Left colon (tissue), 2 donors: Measurements from ENCODE around the gene AHSP. TPM values are rescaled to one million over a fixed set of nuclear protein-coding genes. Genes with fewer than 3 reads are reported as not detected.
A peak's percentile ranks its signal among the peaks of the same experiment; 100 is the strongest.
"Not testable (repeated sequence)": the region's sequence is repeated elsewhere in the genome, so short reads cannot be mapped to it uniquely, and the experiment has no call there.

Experiments
- ATAC-seq: fragments of 200-7000 bp; cut with Tn5 transposase; one replicate; pipeline ENCODE4 v1.9.1; 2020; ENCODE audit warnings: mild to moderate bottlenecking, moderate library complexity
- DNase-seq, 2 donors: peaks; one replicate each; pipeline ENCODE4 v3.0.0-alpha.2; 2020
- intact Hi-C, 2 donors: fragments of 100-400 bp; cut with DNase I in 1 of 2; cut with micrococcal nuclease in 1 of 2; formaldehyde crosslinking; loops; one replicate each; pipeline versions ENCODE4 v1.11.2 to v1.14.0; 2022; cut with DNase I, micrococcal nuclease
- long read RNA-seq: library from polyadenylated mRNA; unstranded; transcript quantifications from one replicate; pipeline ENCODE4 v2.0.0, GENCODE V29; 2021
- total RNA-seq, 2 donors: library from RNA; stranded (reverse); fragmentation: NEBNext Ultra II Directional; extraction: Animal tissue kit (Norgen Biotek cat#: 25700); gene quantifications; one replicate each; pipeline ENCODE4 v1.2.1, GENCODE V29; 2021
- donor health status: DM: no; HTN: no; CAD: no.
- donor health status: DM: yes; HTN: yes; CAD: no.

Gene AHSP, protein sequence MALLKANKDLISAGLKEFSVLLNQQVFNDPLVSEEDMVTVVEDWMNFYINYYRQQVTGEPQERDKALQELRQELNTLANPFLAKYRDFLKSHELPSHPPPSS
- not detected for total RNA-seq
- long read RNA-seq = 0 reads

DNA sequence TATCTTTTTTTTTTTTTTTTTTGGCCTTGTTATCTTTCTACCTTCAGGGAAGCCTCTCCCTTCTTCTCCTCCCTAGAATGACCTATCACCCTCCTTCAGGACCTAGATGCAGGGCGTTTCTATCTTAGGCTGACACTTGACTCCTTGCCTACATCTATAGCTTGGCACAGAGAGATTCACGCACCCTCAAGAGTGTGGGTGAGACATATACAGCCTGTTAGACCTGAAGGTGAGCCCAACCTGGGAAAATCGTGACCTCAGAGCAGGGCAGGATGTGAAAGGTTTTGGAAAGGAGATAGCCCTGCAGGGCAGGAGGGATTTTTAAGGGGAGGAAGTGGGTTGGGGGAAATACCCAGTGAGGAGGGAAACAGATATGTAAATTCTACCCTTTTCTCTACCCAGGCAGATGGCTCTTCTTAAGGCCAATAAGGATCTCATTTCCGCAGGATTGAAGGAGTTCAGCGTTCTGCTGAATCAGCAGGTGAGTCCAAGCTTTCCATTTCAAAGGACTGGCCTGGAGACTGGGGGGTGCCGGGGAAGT, at the start of gene AHSP:
TSS of gene AHSP (plus strand) at position 167 of the 541 bp plus-strand sequence. CDS start at position 407, 240 bp downstream.
- intact Hi-C loops = no loop called here
- ATAC-seq (no peak), DNase-seq (no peak)

DNA sequence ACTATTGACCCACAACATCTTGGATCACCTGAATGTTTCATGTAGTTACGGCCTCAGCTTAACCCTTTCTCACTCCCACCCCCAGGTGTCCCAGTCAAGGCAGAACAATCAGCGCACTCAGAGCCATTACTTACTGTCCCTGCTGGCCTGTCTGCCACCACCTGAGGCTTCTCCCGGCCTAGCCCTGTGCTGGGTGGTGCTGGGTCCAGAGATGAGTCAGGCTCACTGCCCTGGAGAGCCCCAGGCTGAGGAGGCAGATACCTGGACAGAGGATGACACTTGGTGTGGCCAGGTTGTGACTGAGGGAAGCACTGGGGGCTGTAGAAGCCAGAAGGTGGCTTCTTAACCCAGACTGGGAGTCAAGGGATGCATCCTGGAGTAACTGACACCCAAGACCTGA, 48.7 kb upstream of the AHSP start:
- DNase-seq (no peak), ATAC-seq (no peak)
- intact Hi-C loops = no loop called here

DNA sequence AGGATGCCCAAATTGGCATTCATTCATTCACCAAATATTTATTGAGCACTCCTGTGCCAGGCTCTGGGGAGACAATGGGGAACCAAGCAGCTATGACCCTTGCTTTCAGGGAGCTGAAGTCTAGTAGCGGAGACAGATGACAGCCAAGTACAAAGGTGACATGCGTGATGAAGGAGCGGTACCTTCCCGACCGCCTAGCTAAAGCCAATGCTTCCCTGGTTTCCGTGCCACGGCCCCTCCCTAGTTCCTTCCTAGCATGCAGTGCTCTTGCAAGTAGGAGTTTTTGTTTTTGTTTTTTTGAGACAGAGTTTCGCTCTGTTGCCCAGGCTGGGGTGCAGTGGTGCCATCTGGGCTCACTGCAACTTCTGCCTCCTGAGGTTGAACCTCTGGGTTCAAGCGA, 47.9 kb upstream of the AHSP start:
- no peak for ATAC-seq
- no peak for DNase-seq
- intact Hi-C loops = no loop called here

DNA sequence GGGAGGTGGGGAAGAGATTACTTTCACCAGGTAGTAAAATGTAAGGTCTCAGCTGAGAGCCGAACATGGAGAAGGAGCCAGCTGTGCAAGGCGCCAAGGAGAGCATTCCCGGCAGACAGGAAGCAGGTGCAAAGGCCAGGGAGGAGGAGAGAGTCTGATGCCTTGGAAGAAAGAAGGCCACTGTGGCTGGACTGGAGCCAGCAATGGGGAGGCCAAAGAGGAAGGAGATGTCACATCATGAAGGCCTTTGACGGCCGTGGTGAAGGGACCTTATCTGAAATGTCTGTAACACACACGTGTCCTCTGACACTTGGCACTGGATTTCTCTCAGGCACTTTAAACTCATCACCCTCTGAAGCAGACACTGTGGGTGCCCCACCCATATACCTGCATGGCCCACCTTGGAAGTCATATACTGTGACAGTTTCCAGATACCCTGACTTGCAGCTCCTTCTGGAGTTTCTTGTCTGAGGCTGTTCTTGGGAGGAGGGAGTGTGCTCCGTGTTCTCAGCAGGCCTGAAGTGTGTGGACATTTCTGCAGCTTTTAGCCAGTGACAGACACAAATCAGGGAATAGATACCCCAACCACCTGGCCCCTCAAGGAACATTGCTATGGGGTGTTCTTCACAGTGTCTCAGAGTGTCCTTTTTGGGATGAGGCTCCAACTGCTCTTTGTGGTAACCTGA, 46.7 kb upstream of the AHSP start:
- peak; percentile 60 to 74 for DNase-seq
- intact Hi-C loops = no loop called here
- no peak for ATAC-seq

DNA sequence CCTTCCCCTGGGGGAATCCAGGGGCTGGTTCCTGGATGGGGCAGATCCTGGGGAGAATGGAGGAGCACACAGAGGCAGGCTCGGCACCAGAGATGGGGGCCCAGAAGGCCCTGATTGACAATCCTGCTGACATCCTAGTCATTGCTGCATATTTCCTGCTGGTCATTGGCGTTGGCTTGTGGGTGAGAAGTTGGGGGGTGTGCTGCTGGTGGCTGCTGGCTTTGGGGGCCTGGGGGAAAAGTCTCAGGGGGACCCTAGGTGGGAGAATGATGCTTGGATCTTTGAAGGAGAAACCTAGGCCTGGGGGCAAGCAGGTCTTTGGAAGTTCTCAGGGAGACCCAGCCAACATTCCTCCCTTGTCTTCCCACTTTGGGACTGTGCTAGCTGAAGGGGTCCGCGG, 44.6 kb upstream of the AHSP start, which contains the start of gene SLC5A2:
TSS of gene SLC5A2 (plus strand) at position 43 of the 400 bp plus-strand sequence. CDS start at position 57, 14 bp downstream.
- DNase-seq = no peak
- no peak for ATAC-seq
- intact Hi-C loops = no loop called here

DNA sequence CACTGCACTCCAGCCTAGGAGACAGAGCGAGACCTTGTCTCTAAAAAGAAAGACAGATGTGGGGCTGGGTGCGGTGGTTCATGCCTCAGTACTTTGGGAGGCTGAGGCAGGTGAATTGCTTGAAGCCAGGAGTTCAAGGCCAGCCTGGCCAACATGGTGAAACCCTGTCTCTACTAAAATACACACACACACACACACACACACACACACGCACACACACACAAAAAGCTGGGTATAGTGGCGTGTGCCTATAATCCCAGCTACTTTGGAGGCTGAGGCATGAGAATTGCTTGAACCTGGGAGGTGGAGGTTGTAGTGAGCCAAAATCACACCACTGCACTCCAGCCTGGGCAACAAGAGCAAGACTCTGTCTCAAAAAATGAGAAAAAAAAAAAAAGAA, 43.7 kb upstream of the AHSP start:
- DNase-seq, intact Hi-C loops, ATAC-seq: not testable (repeated sequence)

DNA sequence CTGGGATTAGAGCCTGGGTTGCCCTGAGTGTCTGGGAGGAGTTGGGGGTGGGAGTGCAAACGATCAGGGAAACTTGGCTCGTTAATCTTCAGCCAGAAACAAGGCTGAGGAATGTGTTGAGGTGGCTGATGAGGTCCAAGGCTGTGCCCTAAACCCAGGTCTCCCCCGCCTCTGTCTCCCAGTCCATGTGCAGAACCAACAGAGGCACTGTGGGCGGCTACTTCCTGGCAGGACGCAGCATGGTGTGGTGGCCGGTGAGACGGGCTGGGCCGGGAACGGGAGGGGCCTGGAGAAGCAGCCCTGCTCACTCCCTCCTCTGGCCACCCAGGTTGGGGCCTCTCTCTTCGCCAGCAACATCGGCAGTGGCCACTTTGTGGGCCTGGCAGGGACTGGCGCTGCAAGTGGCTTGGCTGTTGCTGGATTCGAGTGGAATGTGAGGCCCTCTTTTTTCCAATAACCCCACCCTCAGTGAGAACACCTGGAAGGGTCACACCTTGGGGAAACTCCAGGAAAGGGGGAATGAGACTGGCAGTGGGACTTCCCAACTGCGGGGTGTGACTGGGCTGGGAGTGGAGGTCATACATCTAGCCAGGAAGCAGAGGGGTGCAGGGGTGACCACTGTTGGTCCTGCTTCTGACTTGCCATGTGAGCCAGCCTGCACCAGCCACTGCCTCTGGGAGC, 43.1 kb upstream of the AHSP start:
- ATAC-seq (peak; percentile 62), DNase-seq (peak; percentile 65 to 90)
- intact Hi-C loops = no loop called here

DNA sequence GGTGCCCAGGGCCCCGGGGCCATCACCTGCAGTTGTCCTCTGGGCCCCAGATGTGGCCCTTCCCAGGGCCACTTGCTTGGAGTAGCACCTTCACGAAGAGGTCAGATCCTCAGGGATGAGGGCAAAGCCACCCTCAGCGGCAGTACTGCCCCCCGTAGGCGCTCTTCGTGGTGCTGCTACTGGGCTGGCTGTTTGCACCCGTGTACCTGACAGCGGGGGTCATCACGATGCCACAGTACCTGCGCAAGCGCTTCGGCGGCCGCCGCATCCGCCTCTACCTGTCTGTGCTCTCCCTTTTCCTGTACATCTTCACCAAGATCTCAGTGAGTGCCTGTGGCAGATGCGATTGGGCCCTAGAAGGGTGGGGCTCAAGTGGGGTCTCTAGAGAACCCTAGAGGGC, 42.1 kb upstream of the AHSP start:
- intact Hi-C loops = no loop called here
- no peak for DNase-seq
- no peak for ATAC-seq

DNA sequence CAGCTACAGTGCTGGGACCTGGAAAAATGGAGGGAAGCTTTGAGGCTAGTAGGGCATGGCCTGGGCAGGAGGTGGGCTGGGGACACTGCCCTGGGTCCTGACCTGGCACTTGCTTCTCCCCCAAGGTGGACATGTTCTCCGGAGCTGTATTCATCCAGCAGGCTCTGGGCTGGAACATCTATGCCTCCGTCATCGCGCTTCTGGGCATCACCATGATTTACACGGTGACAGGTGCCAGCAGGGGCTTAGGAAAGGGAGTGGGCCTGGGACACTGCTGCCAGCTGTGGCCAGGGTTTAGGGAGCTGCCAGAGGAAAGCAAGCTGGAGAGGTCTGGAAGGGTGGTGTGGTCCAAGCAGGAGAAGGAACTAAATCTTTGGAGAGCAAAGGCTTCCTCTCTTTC, 41.7 kb upstream of the AHSP start:
- intact Hi-C loops = no loop called here
- no peak for DNase-seq
- no peak for ATAC-seq

DNA sequence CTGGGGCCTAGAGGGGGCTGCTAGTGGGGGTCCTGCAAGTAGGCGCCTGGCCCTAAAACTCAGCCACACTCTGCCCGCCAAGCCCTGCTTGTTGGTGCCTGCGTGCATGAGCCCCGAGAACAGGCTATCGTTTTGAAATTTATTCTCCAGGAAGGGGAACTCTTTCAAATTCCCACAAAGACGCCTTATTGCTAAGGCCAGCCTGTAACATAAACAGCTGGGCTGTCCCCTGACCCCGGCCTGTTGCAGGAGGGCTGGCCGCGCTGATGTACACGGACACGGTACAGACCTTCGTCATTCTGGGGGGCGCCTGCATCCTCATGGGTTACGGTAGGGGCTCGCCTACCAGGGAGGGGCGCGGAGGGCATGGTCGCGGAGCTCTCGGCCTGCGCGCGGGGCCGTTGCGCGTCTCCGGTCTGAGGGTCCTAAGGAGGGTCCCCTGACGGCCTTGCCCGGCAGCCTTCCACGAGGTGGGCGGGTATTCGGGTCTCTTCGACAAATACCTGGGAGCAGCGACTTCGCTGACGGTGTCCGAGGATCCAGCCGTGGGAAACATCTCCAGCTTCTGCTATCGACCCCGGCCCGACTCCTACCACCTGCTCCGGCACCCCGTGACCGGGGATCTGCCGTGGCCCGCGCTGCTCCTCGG, 40.5 kb upstream of the AHSP start:
- intact Hi-C loops = no loop called here
- peak; percentile 4 for ATAC-seq
- peak; percentile 41 to 42 for DNase-seq

DNA sequence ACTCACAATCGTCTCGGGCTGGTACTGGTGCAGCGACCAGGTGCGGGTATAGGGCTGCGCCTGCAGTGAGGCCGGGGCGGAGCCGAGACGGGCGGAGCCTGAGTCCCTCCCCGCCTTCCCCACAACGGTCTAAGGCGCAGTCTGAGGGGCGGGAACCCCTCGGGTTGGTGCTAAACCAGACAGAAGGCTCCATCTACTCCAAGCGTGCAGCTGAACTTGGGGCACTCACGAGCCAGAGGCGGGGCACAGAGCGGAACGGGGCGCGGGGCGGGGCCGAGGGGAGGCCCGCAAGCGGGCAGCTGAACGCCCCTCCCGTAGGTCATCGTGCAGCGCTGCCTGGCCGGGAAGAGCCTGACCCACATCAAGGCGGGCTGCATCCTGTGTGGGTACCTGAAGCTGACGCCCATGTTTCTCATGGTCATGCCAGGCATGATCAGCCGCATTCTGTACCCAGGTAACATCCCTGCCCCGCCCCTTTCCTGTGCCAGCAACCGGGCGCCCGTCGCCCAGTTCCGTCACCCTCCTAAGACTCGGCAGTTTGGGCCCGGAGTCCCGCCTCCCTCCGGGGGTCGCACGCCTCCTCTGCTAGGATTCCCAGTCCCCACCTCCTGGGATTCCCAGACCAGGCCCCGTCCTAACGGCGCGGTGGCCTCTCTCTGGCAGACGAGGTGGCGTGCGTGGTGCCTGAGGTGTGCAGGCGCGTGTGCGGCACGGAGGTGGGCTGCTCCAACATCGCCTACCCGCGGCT, 39.8 kb upstream of the AHSP start:
- peak; percentile 82 to 83 for DNase-seq
- intact Hi-C loops = no loop called here
- peak; percentile 85 for ATAC-seq

DNA sequence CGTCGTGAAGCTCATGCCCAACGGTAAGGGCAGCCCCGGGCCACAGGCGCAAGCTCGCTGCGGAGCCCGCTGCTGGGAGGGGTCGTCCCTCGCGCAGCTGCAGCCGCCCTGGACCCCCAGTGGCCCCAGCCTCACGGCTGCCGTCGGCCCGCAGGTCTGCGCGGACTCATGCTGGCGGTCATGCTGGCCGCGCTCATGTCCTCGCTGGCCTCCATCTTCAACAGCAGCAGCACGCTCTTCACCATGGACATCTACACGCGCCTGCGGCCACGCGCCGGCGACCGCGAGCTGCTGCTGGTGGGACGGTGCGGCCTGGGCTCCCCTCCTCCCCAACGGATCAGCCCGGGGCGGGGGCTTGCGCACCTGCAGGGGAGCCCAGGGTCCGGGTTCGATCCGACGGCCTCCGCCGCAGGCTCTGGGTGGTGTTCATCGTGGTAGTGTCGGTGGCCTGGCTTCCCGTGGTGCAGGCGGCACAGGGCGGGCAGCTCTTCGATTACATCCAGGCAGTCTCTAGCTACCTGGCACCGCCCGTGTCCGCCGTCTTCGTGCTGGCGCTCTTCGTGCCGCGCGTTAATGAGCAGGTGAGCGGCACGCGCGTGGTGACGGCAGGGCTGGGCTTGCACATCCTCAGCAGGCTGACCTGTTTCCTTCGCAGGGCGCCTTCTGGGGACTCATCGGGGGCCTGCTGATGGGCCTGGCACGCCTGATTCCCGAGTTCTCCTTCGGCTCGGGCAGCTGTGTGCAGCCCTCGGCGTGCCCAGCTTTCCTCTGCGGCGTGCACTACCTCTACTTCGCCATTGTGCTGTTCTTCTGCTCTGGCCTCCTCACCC, 39.0 kb upstream of the AHSP start:
- ATAC-seq (no peak), DNase-seq (no peak)
- intact Hi-C loops = no loop called here

DNA sequence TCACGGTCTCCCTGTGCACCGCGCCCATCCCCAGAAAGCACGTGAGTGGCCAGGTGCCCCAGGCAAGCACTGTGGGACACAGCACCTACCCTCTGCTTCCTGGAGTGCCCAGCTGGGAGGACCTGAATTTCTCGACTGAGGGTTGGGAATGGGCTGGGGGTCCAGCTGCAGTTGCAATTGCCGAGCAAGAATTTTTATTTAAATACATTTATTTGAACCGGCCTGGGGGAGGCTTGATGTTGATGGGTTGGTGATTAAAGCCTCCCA, 38.5 kb upstream of the AHSP start:
- no peak for DNase-seq
- ATAC-seq = no peak
- intact Hi-C loops = no loop called here

DNA sequence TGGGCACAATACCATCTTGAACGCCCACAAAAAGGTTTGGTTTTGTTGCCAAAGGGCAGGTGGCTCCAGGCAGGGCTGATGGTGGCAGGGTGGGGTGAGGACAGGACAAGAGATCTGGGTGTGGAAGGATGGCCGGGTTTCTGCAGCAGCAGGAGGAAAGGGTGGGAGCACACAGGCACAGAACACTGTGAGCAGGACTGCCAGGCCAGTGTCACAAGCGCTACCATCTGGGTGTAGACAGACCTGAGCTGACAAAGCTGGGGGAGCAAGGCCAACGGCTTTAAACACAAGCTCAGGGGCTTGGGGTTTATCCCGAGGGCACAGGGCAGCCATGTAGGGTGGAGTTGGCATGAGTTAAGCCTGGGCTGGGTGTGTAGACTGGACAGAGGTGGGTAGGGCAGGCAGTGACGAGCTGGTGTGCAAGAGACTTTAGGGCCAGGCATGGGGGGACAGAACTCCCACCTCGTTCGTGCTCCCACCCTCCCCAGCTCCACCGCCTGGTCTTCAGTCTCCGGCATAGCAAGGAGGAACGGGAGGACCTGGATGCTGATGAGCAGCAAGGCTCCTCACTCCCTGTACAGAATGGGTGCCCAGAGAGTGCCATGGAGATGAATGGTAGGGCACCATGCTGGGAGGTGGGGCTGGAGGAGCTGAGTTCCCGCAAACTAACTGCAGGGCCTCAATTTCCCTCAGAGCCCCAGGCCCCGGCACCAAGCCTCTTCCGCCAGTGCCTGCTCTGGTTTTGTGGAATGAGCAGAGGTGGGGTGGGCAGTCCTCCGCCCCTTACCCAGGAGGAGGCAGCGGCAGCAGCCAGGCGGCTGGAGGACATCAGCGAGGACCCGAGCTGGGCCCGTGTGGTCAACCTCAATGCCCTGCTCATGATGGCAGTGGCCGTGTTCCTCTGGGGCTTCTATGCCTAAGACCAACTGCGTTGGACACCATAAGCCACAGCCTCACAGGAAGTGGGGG, 37.8 kb upstream of the AHSP start:
- DNase-seq (no peak), ATAC-seq (no peak)
- intact Hi-C loops = no loop called here

DNA sequence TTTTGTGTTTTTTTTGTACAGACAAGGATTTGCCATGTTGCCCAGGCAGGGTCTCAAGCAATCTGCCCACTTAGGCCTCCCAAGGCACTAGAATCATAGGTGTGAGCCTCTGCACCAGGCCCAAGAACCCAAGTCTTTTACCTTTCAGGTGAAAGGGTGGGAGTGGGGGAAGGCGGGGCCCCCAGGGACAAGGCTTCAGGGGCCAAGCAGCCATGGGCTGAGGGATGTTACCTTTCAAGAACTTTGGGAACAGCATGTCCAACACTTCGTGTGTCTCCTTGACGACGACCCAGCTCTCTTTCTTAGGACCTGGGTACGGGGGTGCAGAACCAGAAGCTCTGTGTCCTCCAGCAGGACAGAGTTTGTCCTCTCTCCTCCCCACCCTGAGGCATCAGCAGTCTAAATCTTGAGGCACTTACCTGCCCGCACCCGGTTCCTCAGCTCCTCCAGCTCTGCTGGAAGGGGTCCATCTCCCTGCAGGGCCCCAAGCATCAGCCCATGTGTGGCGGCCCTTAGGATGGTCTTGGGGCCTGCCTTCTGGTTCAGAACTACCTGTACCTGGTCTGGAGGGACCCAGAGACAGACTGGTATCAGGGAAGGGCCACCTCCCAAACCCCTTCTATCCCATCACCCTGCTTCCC, 35.8 kb upstream of the AHSP start:
- intact Hi-C loops = no loop called here
- ATAC-seq = no peak
- DNase-seq = no peak

DNA sequence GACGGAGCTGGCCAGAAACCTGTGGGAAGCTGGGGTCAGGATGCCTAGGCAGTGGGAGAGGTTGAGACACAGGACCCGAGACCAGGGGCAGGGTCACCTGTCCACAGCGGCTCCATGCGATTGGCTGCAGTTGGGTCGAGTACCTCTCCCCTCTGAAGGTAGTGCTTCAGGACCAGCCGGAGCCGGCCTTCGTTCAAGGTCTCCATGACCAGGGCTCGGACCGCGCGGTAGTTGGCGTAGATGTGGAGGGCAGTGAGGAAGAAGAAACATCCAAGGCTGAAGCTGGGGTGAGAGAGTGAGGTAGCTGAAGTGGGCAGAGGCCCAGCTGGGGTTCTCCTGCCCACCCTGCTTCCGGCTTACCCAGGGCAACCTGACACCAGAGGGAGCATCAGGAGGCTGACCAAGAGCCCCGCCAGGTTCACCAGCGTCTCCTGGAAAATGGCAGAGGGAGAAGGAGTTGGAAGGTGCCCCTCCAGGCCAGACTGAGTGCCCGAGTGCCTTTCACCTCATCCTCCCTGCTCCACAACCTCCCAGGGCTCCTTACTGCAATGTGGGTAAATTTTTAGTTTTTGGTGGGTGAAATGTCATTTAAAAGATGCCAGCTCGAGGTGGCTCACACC, 34.1 kb upstream of the AHSP start:
- intact Hi-C loops = no loop called here
- no peak for DNase-seq
- no peak for ATAC-seq
